HepG2 (cell line): ENCODE measurements around the gene MXRA7. TPM values are rescaled to one million over a fixed set of nuclear protein-coding genes. Genes with fewer than 3 reads are reported as not detected.

Experiments
- ATRX ChIP-seq: sonication (generic); formaldehyde crosslinking; IDR thresholded peaks from 2 replicates; pipeline ENCODE4 v1.4.0; 2020; ENCODE audit warnings: missing genetic modification reagents, borderline replicate concordance
- DR1 ChIP-seq: sonication (generic); formaldehyde crosslinking; IDR thresholded peaks from 2 replicates; pipeline ENCODE4 v1.8.0; 2021; ENCODE audit warnings: mild to moderate bottlenecking, missing genetic modification reagents, inconsistent platforms
- HNRNPLL ChIP-seq: fragments of 200-400 bp; formaldehyde crosslinking; IDR thresholded peaks from 2 replicates; pipeline ENCODE4 v1.6.1; 2017; ENCODE audit warnings: mild to moderate bottlenecking, low read depth, low read length; ENCODE audit not compliant: poor library complexity, severe bottlenecking
- IKZF4 ChIP-seq: sonication (generic); formaldehyde crosslinking; IDR thresholded peaks from 2 replicates; pipeline ENCODE4 v1.5.1; 2020; ENCODE audit warnings: borderline replicate concordance, mild to moderate bottlenecking, low read depth, missing genetic modification reagents; ENCODE audit errors: not compliant biosample characterization
- MED1 ChIP-seq: sonication (generic); formaldehyde crosslinking; IDR thresholded peaks from 2 replicates; pipeline ENCODE4 v1.4.0; 2020; ENCODE audit warnings: missing genetic modification reagents
- NFATC3 ChIP-seq: sonication (generic); formaldehyde crosslinking; IDR thresholded peaks from 2 replicates; pipeline ENCODE4 v1.5.1; 2020; ENCODE audit warnings: mild to moderate bottlenecking, missing genetic modification reagents
- SMAD1 ChIP-seq: sonication (generic); formaldehyde crosslinking; IDR thresholded peaks from 2 replicates; pipeline ENCODE4 v1.4.0; 2020; ENCODE audit warnings: missing genetic modification reagents, low read depth, mild to moderate bottlenecking, borderline replicate concordance
- SMC3 ChIP-seq: IDR thresholded peaks from 2 replicates; pipeline ENCODE4 v1.6.1; 2011; ENCODE audit warnings: low read length, improper control_type of control experiment
- THAP11 ChIP-seq: IDR thresholded peaks from 2 replicates; pipeline ENCODE4 v1.6.1; 2016; ENCODE audit warnings: missing biosample characterization, missing genetic modification reagents
- polyA plus RNA-seq, 8 experiments: library from polyadenylated mRNA; depleted of rRNA in 3 of 8; stranded (reverse) in 7 of 8; unstranded in 1 of 8; fragments of >200 nt; fragmentation: Illumina TruSeq in 4 of 8; extraction: Trizol in 4 of 8; gene quantifications; 2 replicates each; pipeline versions ENCODE4 v1.2.1 to v1.2.3, GENCODE V29; 2011 to 2016; ENCODE audit warnings: low read depth in 4 of 8, missing spikeins in 1 of 8, mixed read lengths in 1 of 8; ENCODE audit not compliant: insufficient read depth in 1 of 8
- total RNA-seq, 5 experiments: library from RNA; depleted of rRNA; stranded (reverse); fragments of >200 nt; fragmentation: Illumina TruSeq; extraction: Trizol; gene quantifications; 2 replicates each; pipeline ENCODE4 v1.2.3, GENCODE V29; 2016; ENCODE audit warnings: low read depth in 1 of 5
- TF ChIP-seq, protein P1 (sequence below): IDR thresholded peaks from 2 replicates; pipeline ENCODE4 v1.6.1; 2018; ENCODE audit warnings: missing genetic modification reagents, mild to moderate bottlenecking, missing compliant biosample characterization
- TF ChIP-seq, protein P2 (sequence below): sonication (generic); formaldehyde crosslinking; IDR thresholded peaks from 2 replicates; pipeline ENCODE4 v1.5.1; 2020; ENCODE audit warnings: mild to moderate bottlenecking, missing genetic modification reagents, moderate library complexity
- TF ChIP-seq, protein P3 (sequence below): sonication (generic); formaldehyde crosslinking; IDR thresholded peaks from 2 replicates; pipeline ENCODE4 v1.4.0; 2020; ENCODE audit warnings: missing genetic modification reagents, mild to moderate bottlenecking, borderline replicate concordance
- TF ChIP-seq, protein P4 (sequence below), 2 experiments: sonication (generic) in 1 of 2; formaldehyde crosslinking in 1 of 2; IDR thresholded peaks; 2 replicates each; pipeline versions ENCODE4 v1.4.0 to v1.6.1; 2018 to 2020; ENCODE audit warnings: missing genetic modification reagents in 2 of 2, borderline replicate concordance in 1 of 2, low read depth in 1 of 2, mild to moderate bottlenecking in 1 of 2, missing biosample characterization in 1 of 2

Gene MXRA7
- total and polyA plus RNA-seq, 2 of the 13 experiments (the other 11 are each of a cell fraction or from before 2014, with no cell fraction given): 44.8 to 112 TPM

DNA sequence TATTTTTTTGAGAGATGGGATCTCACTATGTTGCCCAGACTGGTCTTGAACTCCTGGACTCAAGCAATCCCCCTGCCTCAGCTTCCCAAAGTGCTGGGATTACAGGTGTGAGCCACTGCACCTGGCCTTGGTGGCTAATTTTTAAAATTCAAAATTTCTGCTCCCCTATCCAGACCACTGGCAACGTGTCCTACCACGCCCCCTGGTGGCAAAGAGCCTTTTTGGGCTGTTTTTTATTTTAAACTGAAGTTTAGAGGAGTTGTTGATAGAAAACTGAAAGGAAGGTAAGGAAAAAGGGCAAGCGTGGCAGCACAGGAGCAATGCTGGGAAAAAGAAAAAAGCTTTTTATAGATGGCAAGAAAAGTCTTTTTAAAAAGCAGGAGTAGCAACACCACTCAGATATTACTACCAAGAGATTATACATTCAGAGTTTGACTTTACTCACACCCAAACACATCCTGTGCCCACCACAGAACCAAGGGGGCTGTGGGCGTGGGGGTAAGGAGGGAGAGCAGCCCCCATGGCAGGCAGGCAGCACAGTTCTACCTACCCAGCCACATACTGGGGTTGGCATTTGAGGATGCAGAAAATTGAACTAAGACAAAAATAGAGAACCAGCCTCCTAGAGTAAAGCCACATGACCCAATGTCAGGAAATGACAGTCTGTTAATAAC lies 4.2 kb upstream of the MXRA7 start (continued):
- TF ChIP-seq, protein P1, sequence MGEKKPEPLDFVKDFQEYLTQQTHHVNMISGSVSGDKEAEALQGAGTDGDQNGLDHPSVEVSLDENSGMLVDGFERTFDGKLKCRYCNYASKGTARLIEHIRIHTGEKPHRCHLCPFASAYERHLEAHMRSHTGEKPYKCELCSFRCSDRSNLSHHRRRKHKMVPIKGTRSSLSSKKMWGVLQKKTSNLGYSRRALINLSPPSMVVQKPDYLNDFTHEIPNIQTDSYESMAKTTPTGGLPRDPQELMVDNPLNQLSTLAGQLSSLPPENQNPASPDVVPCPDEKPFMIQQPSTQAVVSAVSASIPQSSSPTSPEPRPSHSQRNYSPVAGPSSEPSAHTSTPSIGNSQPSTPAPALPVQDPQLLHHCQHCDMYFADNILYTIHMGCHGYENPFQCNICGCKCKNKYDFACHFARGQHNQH (CRISPR knock-in tag): 0 out of 2 replicates have a peak, but pooled peaks have one; percentile 25
- TF ChIP-seq, protein P2, sequence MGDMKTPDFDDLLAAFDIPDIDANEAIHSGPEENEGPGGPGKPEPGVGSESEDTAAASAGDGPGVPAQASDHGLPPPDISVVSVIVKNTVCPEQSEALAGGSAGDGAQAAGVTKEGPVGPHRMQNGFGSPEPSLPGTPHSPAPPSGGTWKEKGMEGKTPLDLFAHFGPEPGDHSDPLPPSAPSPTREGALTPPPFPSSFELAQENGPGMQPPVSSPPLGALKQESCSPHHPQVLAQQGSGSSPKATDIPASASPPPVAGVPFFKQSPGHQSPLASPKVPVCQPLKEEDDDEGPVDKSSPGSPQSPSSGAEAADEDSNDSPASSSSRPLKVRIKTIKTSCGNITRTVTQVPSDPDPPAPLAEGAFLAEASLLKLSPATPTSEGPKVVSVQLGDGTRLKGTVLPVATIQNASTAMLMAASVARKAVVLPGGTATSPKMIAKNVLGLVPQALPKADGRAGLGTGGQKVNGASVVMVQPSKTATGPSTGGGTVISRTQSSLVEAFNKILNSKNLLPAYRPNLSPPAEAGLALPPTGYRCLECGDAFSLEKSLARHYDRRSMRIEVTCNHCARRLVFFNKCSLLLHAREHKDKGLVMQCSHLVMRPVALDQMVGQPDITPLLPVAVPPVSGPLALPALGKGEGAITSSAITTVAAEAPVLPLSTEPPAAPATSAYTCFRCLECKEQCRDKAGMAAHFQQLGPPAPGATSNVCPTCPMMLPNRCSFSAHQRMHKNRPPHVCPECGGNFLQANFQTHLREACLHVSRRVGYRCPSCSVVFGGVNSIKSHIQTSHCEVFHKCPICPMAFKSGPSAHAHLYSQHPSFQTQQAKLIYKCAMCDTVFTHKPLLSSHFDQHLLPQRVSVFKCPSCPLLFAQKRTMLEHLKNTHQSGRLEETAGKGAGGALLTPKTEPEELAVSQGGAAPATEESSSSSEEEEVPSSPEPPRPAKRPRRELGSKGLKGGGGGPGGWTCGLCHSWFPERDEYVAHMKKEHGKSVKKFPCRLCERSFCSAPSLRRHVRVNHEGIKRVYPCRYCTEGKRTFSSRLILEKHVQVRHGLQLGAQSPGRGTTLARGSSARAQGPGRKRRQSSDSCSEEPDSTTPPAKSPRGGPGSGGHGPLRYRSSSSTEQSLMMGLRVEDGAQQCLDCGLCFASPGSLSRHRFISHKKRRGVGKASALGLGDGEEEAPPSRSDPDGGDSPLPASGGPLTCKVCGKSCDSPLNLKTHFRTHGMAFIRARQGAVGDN: no peak
- TF ChIP-seq, protein P3, sequence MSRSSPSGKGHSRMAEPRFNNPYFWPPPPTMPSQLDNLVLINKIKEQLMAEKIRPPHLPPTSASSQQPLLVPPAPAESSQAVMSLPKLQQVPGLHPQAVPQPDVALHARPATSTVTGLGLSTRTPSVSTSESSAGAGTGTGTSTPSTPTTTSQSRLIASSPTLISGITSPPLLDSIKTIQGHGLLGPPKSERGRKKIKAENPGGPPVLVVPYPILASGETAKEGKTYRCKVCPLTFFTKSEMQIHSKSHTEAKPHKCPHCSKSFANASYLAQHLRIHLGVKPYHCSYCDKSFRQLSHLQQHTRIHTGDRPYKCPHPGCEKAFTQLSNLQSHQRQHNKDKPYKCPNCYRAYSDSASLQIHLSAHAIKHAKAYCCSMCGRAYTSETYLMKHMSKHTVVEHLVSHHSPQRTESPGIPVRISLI (CRISPR knock-in tag): peak; percentile 12; the same call in 1 of the 2 replicates
- TF ChIP-seq MED1 (CRISPR knock-in tag) (peak; percentile 37; the same call in 1 of the 2 replicates), SMC3 (peak; percentile 69), THAP11 (CRISPR knock-in tag) (0 out of 2 replicates have a peak, but pooled peaks have one; percentile 16), IKZF4 (peak; percentile 65), ATRX (CRISPR knock-in tag) (no peak), HNRNPLL (no peak), SMAD1 (CRISPR knock-in tag) (no peak), DR1 (CRISPR knock-in tag) (no peak), NFATC3 (CRISPR knock-in tag) (no peak)
- TF ChIP-seq, protein P4, sequence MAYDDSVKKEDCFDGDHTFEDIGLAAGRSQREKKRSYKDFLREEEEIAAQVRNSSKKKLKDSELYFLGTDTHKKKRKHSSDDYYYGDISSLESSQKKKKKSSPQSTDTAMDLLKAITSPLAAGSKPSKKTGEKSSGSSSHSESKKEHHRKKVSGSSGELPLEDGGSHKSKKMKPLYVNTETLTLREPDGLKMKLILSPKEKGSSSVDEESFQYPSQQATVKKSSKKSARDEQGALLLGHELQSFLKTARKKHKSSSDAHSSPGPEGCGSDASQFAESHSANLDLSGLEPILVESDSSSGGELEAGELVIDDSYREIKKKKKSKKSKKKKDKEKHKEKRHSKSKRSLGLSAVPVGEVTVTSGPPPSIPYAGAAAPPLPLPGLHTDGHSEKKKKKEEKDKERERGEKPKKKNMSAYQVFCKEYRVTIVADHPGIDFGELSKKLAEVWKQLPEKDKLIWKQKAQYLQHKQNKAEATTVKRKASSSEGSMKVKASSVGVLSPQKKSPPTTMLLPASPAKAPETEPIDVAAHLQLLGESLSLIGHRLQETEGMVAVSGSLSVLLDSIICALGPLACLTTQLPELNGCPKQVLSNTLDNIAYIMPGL (CRISPR knock-in tag; IDR thresholded peaks at IDR 0.05; ENCODE audit: borderline replicate concordance in 1 of 2, low read depth in 1 of 2): no peak
- TF ChIP-seq, all 625 proteins: peak for 27
